ENCODE data around the gene RNF213.

RNF213 gene

DNA sequence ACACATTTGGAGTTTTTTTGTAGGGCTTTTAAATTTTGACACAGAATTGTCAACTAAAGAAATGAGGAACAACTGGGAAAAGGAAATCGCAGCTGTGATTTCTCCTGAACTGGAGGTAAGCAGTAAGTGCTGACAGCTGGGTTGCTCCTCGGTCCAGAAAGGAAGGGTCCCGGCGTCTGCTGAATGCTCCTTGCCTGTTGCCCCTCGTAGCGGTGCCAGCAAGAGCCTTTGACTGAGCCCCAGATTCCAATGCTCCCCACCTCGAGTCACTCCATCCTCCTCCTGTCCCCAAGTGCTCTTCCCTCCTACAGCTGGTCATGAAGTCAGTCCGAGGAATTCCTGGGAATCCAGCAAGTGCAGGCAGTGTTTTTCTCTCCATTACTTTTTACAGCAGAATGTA is 122.3 kb downstream of the RNF213 start:
- Histone ChIP-seq H3F3A (ENCODE audit: low read depth) (no peaks in the 10 kb centered on the region), H3K4me2 (ENCODE audit: low read depth, low read length, poor library complexity, severe bottlenecking) (no peak overlapping the region), H3K36me3 (ENCODE audit: insufficient read depth, low read length) (peaks cover 65% of the 10 kb centered on the region; the same call in 1 of the 2 replicates), H3K9ac (ENCODE audit: low read depth, low read length, poor library complexity, severe bottlenecking) (no peak overlapping the region), H3K9me2 (replicated peaks; ENCODE audit: low read depth, low read length) (no peaks in the 10 kb centered on the region), H2AFZ (ENCODE audit: low read length) (no peak overlapping the region), H3K4me3 (ENCODE audit: low read length, poor library complexity, severe bottlenecking) (no peak overlapping the region), H3K27me3 (ENCODE audit: insufficient read depth, low read length, poor library complexity, severe bottlenecking) (no peaks in the 10 kb centered on the region), H3K79me2 (ENCODE audit: insufficient read depth, low read length) (no peaks in the 10 kb centered on the region), H3K9me3 (ENCODE audit: insufficient read depth, low read depth, low read length) (no peaks in the 10 kb centered on the region), H4K20me1 (ENCODE audit: insufficient read depth, low read length, poor library complexity, severe bottlenecking) (peaks cover 2% of the 10 kb centered on the region), H3K4me1 (ENCODE audit: insufficient read depth, low read length, poor library complexity, severe bottlenecking) (no peaks in the 10 kb centered on the region)
- TF ChIP-seq, protein P1, sequence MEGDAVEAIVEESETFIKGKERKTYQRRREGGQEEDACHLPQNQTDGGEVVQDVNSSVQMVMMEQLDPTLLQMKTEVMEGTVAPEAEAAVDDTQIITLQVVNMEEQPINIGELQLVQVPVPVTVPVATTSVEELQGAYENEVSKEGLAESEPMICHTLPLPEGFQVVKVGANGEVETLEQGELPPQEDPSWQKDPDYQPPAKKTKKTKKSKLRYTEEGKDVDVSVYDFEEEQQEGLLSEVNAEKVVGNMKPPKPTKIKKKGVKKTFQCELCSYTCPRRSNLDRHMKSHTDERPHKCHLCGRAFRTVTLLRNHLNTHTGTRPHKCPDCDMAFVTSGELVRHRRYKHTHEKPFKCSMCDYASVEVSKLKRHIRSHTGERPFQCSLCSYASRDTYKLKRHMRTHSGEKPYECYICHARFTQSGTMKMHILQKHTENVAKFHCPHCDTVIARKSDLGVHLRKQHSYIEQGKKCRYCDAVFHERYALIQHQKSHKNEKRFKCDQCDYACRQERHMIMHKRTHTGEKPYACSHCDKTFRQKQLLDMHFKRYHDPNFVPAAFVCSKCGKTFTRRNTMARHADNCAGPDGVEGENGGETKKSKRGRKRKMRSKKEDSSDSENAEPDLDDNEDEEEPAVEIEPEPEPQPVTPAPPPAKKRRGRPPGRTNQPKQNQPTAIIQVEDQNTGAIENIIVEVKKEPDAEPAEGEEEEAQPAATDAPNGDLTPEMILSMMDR (conservative IDR thresholded peaks at IDR 0.05; ENCODE audit: low read length), result no peak
- no peak for TF ChIP-seq EZH2phosphoT487 (IDR thresholded peaks at IDR 0.05; ENCODE audit: borderline replicate concordance)

DNA sequence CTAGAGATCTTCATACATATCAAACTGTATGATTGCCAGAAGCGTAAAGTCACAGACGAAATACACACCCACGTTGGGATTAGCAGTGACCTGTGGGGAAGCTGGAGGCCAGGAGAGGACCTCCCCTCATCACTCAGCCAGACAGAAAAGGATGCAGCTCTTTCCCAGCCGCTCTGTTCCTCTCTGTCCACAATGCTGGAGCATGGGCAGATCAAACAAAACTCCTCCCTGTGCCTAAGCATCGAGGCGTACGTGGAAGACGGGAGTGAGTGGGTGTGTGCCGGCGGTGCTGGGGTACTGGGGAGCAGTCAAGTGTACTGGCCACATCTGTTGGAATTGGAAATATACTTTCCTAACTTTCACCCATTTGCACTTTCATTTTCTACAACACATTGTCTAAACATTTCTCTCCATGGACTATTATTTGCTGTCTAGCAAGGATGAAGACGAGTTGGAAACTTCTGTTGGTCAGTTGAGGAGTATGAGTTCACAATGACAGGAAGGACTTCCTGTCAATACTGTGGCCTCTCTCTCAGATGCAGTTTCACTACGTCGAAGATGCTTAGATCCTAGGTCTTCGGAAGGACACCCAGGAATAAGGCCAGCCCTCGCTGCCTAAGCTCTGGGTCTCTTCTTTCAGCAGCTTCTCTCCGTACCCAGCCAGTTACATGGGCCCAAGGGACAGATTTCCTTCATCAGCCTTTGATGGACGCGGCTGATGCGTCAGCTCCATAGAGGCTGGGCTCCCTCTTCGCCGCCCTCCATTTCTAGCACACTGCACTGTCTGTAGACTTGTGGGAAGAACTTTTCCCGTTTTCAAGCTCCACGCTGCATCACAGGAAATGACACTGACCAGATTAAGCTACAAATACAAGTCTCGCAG is 123.7 kb downstream of the RNF213 start:
- H3K9me3 ChIP-seq (ENCODE audit: insufficient read depth, low read depth, low read length), result no peaks in the 10 kb centered on the region
- no peak overlapping the region for H3K4me2 ChIP-seq (ENCODE audit: low read depth, low read length, poor library complexity, severe bottlenecking)
- H3K4me1 ChIP-seq (ENCODE audit: insufficient read depth, low read length, poor library complexity, severe bottlenecking), result no peaks in the 10 kb centered on the region
- no peaks in the 10 kb centered on the region for H3K9me2 ChIP-seq (replicated peaks; ENCODE audit: low read depth, low read length)
- no peaks in the 10 kb centered on the region for H3K79me2 ChIP-seq (ENCODE audit: insufficient read depth, low read length)
- TF ChIP-seq, protein P1 (conservative IDR thresholded peaks at IDR 0.05; ENCODE audit: low read length), result no peak
- no peak for TF ChIP-seq EZH2phosphoT487 (IDR thresholded peaks at IDR 0.05; ENCODE audit: borderline replicate concordance)
- no peak overlapping the region for H3K9ac ChIP-seq (ENCODE audit: low read depth, low read length, poor library complexity, severe bottlenecking)
- peaks cover 71% of the 10 kb centered on the region; the same call in 1 of the 2 replicates for H3K36me3 ChIP-seq (ENCODE audit: insufficient read depth, low read length)
- no peak overlapping the region for H3K4me3 ChIP-seq (ENCODE audit: low read length, poor library complexity, severe bottlenecking)
- peaks cover 2% of the 10 kb centered on the region for H4K20me1 ChIP-seq (ENCODE audit: insufficient read depth, low read length, poor library complexity, severe bottlenecking)
- no peaks in the 10 kb centered on the region for H3K27me3 ChIP-seq (ENCODE audit: insufficient read depth, low read length, poor library complexity, severe bottlenecking)
- H2AFZ ChIP-seq (ENCODE audit: low read length), result no peak overlapping the region
- H3F3A ChIP-seq (ENCODE audit: low read depth), result no peaks in the 10 kb centered on the region

DNA sequence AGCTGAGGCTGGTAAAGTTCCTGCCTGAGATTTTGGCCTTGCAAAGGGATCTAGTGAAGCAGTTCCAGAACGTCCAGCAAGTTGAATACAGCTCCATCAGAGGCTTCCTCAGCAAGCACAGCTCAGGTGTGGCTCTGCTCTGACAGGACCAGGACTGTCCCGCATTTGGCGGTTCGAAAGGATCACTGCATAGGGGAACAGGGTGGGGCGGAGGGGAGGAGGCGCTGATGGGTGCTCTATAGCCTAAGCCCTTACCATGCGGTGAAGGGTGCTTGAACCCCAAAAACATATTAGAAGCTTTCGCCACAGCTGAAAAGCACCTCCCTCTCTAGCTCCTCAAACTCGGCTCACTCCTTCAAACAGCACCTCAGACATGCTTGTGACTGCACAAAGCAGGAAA is 124.4 kb downstream of the RNF213 start:
- no peaks in the 10 kb centered on the region for H3K4me1 ChIP-seq (ENCODE audit: insufficient read depth, low read length, poor library complexity, severe bottlenecking)
- TF ChIP-seq, protein P1 (conservative IDR thresholded peaks at IDR 0.05; ENCODE audit: low read length), result no peak
- no peak for TF ChIP-seq EZH2phosphoT487 (IDR thresholded peaks at IDR 0.05; ENCODE audit: borderline replicate concordance)
- H3K27me3 ChIP-seq (ENCODE audit: insufficient read depth, low read length, poor library complexity, severe bottlenecking), result no peaks in the 10 kb centered on the region
- H3K9me2 ChIP-seq (replicated peaks; ENCODE audit: low read depth, low read length), result no peaks in the 10 kb centered on the region
- H3K9ac ChIP-seq (ENCODE audit: low read depth, low read length, poor library complexity, severe bottlenecking), result no peak overlapping the region
- H3K4me2 ChIP-seq (ENCODE audit: low read depth, low read length, poor library complexity, severe bottlenecking), result no peak overlapping the region
- H3F3A ChIP-seq (ENCODE audit: low read depth), result no peaks in the 10 kb centered on the region
- H3K4me3 ChIP-seq (ENCODE audit: low read length, poor library complexity, severe bottlenecking), result no peak overlapping the region
- H3K79me2 ChIP-seq (ENCODE audit: insufficient read depth, low read length), result no peaks in the 10 kb centered on the region
- H4K20me1 ChIP-seq (ENCODE audit: insufficient read depth, low read length, poor library complexity, severe bottlenecking), result peaks cover 2% of the 10 kb centered on the region
- no peaks in the 10 kb centered on the region for H3K9me3 ChIP-seq (ENCODE audit: insufficient read depth, low read depth, low read length)
- peaks cover 71% of the 10 kb centered on the region; the same call in 1 of the 2 replicates for H3K36me3 ChIP-seq (ENCODE audit: insufficient read depth, low read length)
- H2AFZ ChIP-seq (ENCODE audit: low read length), result no peak overlapping the region
